Activated naive CD4-positive, alpha-beta T cell treated with anti-CD3 and anti-CD28 coated beads, Interleukin-2, amount 50 U/mL, for 24 hours (primary cell): ENCODE data around the gene TRAPPC10.
"Not testable (repeated sequence)": the region's sequence is repeated elsewhere in the genome, so short reads cannot be mapped to it uniquely, and the experiment has no call there.

Source experiments
- H3K27ac Mint-ChIP-seq: one replicate; pipeline ENCODE4 v1.8.0; 2021; ENCODE audit warnings: mild to moderate bottlenecking, mixed read lengths
- H3K27me3 Mint-ChIP-seq: one replicate; pipeline ENCODE4 v1.8.0; 2021; ENCODE audit warnings: mixed read lengths
- H3K36me3 Mint-ChIP-seq: one replicate; pipeline ENCODE4 v1.8.0; 2021; ENCODE audit warnings: mixed read lengths
- H3K4me1 Mint-ChIP-seq: one replicate; pipeline ENCODE4 v1.8.0; 2021; ENCODE audit warnings: mixed read lengths
- H3K4me3 Mint-ChIP-seq: one replicate; pipeline ENCODE4 v1.8.0; 2021; ENCODE audit warnings: mild to moderate bottlenecking, mixed read lengths
- H3K9me3 Mint-ChIP-seq: one replicate; pipeline ENCODE4 v1.8.0; 2021; ENCODE audit warnings: mixed read lengths

TRAPPC10 gene

DNA sequence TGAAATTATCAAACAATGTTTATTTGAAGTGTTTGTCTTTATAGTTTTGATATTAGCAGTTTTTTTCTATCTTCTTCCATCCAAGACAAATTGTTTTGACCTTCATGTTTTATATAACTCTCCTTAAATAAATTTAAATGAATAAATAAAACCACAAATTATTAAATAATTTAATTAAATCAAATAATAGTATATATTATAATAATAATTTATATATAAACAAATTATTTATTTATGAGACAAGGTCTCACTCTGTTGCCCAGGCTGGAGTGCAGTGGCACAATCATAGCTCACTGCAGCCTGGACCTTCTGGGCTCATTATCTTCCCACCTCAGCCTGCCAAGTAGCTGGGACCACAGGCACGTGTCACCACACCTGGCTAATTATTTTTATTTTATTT lies 82.7 kb downstream of the TRAPPC10 start:
- peaks cover 1% of the 10 kb centered on the region for H3K36me3 Mint-ChIP-seq
- H3K27me3 Mint-ChIP-seq, result no peaks in the 10 kb centered on the region
- H3K4me1 Mint-ChIP-seq, result peaks cover 9% of the 10 kb centered on the region
- H3K4me3 Mint-ChIP-seq, result no peak overlapping the region
- H3K9me3 Mint-ChIP-seq, result no peaks in the 10 kb centered on the region
- H3K27ac Mint-ChIP-seq, result no peak overlapping the region

DNA sequence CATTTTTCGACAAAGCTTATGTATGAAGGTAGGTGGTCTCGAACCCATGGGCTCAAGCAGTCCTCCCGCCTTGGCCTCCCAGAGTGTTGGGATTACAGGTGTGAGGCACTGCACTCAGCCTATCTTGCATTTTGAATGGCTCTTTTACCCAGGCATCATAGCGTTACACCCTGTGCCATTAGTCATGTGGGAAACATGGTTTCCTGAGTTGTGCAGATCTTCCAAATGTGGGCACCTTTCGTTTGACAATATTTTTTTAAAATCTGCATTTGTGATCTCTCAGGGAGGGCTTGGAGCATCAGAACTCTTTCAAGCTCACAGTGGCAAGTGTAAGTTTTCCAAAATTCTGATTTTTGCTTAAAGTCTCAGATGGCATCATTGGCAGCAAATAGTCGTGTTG lies 86.4 kb downstream of the TRAPPC10 start:
- H3K27me3 Mint-ChIP-seq, H3K4me1 Mint-ChIP-seq, H3K9me3 Mint-ChIP-seq, H3K27ac Mint-ChIP-seq, H3K36me3 Mint-ChIP-seq, H3K4me3 Mint-ChIP-seq: not testable (repeated sequence)

DNA sequence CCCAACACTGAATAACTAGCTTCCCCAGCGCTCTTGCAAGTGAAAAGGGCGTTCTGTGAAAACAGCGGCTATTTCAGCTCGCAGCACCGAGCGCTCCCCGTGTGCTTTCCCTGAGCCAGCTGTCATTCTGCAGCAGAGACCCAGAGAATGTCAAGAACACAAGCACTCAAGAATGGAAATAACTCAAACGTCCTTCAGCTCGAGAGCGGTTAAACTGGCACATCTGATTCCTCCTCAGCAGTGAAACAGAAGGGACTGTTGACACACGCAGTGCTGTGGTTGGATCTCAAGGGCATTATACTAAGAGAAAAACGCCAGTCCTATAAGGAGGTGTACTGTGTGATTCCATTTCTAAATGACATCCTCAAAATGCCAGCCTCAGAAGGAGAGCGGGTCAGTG lies 86.9 kb downstream of the TRAPPC10 start:
- H3K4me3 Mint-ChIP-seq, H3K9me3 Mint-ChIP-seq, H3K36me3 Mint-ChIP-seq, H3K27ac Mint-ChIP-seq, H3K27me3 Mint-ChIP-seq, H3K4me1 Mint-ChIP-seq: not testable (repeated sequence)

DNA sequence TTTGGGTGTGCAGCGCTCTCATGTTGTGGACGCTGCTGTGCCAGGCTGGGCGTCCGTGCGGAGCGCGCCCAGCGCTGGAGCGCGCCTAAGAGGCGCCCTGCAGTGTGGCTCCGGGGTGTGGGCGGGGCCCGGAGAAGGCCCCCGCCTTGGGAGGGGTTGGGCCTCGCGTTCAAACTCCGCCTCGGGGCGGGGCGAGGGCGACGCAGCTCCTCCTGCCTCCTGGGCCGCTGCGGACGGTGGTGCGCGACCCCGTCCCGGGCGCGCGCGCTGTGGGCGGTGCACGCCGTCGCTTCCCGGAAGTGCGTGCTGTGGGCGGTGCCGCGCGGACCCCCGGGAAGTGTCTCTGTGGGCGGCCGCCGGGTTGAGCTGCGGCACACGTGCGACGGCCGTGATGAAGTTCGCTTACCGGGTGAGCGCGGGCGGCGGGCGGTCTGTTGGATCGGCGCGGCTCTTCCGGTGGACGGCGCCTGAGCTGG lies 95.0 kb downstream of the TRAPPC10 start, which contains the start of gene PWP2:
Gene PWP2, plus strand, starts transcription at position 374 of the 476 bp plus-strand sequence. Its CDS starts 18 bp downstream, at position 392.
- not testable (repeated sequence) for H3K9me3 Mint-ChIP-seq, H3K27me3 Mint-ChIP-seq, H3K4me1 Mint-ChIP-seq, H3K27ac Mint-ChIP-seq, H3K36me3 Mint-ChIP-seq
- H3K4me3 Mint-ChIP-seq, result peak within 1 kb of the TSS; percentile 36

DNA sequence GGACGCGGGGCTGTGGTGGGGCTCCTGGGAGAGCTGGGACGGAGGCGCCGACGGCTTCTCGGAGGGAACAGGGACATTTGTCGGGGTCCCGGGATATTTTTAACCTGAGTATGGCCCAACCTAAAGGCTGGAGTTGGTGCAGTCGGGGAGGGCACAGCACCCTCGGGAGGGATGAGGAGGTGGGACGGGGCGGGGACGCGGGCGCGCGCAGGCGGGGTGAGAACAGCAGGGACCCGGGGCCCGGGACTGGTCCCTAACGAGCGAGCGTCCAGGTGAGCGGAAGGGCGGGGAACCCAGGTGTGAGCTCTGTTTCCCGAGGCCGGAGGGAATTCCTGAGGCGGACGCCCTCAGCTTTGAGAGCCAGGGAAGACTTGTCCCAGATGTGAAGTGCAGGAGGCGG lies 95.5 kb downstream of the TRAPPC10 start:
- not testable (repeated sequence) for H3K4me3 Mint-ChIP-seq

DNA sequence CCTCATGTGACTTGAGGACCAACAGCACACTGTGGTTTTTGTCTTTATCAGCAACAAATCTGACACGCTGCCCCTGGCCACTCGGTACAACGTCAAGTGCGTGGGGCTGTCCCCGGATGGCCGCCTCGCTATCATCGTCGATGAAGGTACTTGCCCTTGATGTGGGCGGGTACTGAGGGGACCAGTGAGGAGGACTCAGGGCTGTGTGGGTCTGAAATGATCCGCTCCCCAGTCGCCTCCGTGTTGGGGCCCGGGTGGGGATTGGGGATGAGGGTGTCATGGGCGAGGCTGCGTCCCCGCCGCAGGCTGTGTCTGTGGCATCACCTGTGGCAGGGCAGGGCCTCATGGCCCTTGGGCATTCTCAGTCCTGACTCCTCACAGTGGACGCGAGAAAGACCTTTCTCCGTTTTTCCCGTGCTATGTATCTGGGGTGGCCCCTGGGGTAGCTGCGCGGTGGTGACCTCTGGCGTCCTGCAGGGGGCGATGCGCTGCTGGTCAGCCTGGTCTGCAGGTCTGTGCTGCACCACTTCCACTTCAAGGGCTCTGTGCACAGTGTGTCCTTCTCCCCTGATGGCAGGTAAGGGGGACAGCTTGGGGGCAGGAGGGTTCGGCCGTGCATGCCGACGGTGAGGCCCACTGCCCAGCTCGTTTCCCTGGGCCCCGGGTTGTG lies 101.7 kb downstream of the TRAPPC10 start:
- not testable (repeated sequence) for H3K36me3 Mint-ChIP-seq, H3K27ac Mint-ChIP-seq, H3K27me3 Mint-ChIP-seq, H3K9me3 Mint-ChIP-seq, H3K4me1 Mint-ChIP-seq, H3K4me3 Mint-ChIP-seq

More for the DNA sequence above, 95.5 kb downstream of the TRAPPC10 start:
- not testable (repeated sequence) for H3K9me3 Mint-ChIP-seq, H3K27me3 Mint-ChIP-seq, H3K27ac Mint-ChIP-seq, H3K4me1 Mint-ChIP-seq, H3K36me3 Mint-ChIP-seq

DNA sequence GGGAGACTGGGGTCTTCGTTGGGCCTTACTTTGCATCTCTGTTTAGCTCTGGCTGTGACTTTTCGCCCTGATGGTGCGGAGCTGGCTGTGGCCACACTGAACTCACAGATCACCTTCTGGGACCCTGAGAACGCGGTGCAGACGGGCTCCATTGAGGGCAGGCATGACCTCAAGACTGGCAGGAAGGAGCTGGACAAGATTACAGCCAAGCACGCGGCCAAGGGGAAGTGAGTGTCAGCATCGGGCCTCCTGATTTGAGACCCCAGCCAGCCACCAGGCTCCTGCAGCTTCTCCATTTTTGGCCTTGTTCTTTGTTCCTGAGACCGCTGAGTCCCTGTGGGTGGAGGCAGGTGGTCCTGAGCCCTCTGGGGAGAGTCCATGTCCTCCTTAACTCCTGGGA lies 110.0 kb downstream of the TRAPPC10 start:
- H3K9me3 Mint-ChIP-seq, H3K27me3 Mint-ChIP-seq, H3K4me1 Mint-ChIP-seq, H3K36me3 Mint-ChIP-seq, H3K27ac Mint-ChIP-seq, H3K4me3 Mint-ChIP-seq: not testable (repeated sequence)

DNA sequence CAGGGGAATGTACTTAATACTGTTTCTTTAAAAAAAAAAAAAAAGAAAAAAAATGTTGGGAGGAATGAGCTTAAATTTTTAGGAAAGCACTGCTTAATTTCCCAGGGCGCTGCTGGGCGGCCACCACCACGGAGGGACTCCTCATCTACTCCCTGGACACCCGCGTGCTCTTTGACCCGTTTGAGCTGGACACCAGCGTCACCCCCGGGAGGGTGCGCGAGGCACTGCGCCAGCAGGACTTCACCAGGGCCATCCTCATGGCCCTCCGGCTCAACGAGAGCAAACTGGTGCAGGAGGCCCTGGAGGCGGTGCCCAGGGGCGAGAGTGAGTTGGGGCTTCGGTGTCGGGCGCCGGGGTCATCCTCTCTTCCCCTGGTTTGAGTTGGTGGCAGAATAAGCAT lies 115.7 kb downstream of the TRAPPC10 start:
- H3K27me3 Mint-ChIP-seq, H3K4me3 Mint-ChIP-seq, H3K9me3 Mint-ChIP-seq, H3K36me3 Mint-ChIP-seq, H3K27ac Mint-ChIP-seq, H3K4me1 Mint-ChIP-seq: not testable (repeated sequence)

DNA sequence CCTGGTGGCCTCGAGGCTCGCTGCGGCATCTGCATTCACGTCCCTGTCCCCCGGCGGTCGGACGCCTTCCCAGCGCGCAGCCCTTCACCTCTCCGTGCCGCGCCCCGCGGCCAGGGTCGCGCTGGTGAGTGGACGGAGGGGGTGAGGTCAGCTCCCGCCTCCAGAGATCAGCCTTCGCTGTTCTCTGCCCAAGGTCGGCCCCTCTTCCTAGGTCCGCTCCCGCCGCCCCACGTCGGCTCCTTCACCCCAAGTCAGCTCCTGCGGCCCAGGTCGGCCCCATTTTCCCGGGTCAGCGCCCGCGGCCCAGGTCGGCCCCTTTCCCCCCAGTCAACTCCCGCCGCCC lies 121.6 kb downstream of the TRAPPC10 start:
- H3K4me3 Mint-ChIP-seq, H3K36me3 Mint-ChIP-seq, H3K27ac Mint-ChIP-seq, H3K27me3 Mint-ChIP-seq, H3K4me1 Mint-ChIP-seq, H3K9me3 Mint-ChIP-seq: not testable (repeated sequence)

DNA sequence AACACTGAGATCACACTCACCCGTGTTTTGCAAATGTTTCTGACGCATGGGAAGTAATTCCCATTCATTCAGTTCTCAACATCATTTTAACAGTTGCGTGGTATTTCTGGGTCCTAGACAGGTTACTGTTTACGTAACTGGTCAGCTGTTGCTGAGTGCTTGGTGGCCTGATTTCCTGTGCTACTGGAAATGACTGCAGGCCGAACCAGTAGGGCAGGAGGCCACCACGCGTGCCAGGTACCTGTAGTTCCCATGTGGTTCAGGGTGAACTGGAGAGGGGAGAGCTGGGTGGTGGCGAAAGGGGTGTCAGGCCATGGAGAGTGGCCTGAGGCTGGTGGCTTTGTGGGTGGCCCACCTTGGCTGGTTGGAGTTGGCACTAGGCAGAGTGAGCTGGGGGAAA lies 122.6 kb downstream of the TRAPPC10 start:
- not testable (repeated sequence) for H3K27ac Mint-ChIP-seq, H3K9me3 Mint-ChIP-seq, H3K4me3 Mint-ChIP-seq, H3K4me1 Mint-ChIP-seq, H3K27me3 Mint-ChIP-seq, H3K36me3 Mint-ChIP-seq

DNA sequence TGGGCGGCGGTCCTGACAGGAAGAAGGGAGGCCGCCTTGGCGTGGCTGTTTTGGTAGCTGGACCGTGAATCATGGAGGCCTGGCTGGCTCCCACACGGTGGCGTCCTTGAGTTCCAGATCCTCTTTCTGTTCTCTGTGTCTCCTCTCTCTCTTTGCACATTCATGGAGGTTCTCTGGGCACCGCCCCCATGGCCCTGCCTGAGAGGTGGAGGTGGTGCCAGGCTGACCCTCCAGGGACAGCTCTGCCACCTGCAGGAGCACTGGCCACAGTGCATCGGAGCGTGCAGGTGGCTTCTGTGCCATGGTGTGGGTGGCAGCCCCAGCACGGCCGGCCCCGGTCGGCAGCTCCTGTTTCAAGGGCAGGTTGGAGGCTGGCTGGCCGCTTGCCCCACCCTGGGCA lies 125.9 kb downstream of the TRAPPC10 start:
- H3K4me3 Mint-ChIP-seq, H3K9me3 Mint-ChIP-seq: not testable (repeated sequence)

DNA sequence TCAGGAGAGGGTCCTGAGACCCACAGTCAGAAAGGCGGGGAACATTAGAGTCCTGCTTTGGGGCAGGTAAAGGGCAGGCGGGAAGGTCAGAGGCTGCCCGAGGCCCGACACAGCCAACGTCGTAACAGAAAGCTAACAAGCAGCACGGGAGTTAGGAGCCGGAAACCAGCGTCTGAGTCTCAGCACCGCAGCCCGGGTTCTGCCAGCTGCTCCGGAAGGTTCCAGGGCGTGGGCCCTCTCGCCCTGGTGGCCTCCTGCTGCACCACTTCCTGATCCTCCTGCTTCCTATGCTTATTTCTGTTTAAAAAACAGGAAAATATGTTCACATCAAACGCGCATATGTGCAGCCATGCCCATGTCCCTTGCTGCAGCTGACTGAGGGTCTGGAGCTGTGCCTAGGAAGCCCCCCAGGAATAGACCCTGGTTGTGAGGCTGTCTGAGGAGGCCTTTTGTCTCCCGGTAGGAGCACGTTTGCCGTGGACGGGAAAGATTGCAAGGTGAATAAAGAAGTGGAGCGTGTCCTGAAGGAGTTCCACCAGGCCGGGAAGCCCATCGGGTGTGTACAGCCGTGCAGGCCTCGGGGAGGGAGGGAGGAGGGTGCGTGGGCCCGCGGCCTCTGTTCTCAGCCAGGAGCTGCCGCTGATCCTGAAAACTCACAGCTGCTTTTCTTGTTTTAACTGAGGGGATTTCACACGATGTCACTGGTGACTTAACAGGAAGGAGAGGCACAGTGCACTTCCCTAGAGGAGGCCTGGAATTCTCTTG lies 127.9 kb downstream of the TRAPPC10 start:
- not testable (repeated sequence) for H3K27ac Mint-ChIP-seq

More for the DNA sequence above, 125.9 kb downstream of the TRAPPC10 start:
- H3K27ac Mint-ChIP-seq, H3K4me1 Mint-ChIP-seq, H3K27me3 Mint-ChIP-seq, H3K36me3 Mint-ChIP-seq: not testable (repeated sequence)

DNA sequence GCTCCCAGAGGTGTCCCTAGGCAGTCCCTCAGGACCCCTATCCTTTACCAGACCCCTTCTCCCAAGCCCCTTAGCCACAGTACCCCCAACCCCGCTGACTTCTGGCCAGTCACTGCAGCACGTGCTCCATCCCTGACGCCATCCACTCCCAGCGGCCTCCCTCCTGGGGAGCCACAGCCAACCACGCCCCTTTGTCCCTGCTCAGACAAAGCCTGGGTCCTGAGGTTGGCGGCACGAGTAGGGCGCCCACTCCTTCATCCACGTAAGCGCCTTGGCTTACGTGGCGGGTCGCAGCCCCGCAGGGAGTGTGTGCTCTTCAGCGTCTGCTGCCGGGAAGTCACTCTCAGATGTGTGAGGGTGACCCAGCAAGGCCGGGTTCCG lies 128.4 kb downstream of the TRAPPC10 start:
- not testable (repeated sequence) for H3K27ac Mint-ChIP-seq, H3K9me3 Mint-ChIP-seq, H3K4me1 Mint-ChIP-seq, H3K4me3 Mint-ChIP-seq, H3K36me3 Mint-ChIP-seq, H3K27me3 Mint-ChIP-seq

More for the DNA sequence above, 127.9 kb downstream of the TRAPPC10 start:
- H3K9me3 Mint-ChIP-seq, H3K4me1 Mint-ChIP-seq, H3K27me3 Mint-ChIP-seq, H3K4me3 Mint-ChIP-seq, H3K36me3 Mint-ChIP-seq: not testable (repeated sequence)

DNA sequence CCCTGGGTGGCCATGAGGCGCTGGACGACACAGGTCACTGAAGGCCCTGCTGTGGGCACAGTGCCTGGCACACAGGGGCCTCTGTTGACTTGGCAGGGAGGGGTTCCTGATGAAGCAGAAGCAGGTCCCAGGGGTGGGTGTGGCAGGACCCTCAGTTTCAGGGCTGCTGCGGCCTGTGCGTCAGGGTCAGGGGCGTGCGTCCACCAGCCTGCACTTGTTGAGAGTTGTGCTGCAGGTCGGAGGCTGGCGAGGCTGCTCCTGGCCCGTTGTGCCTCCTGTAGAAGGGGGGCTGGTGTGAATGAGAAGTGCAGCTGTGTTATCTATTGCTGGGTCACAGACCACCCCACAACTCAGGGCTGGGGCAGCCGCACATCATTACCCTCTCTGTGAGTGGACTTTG lies 130.4 kb downstream of the TRAPPC10 start:
- not testable (repeated sequence) for H3K27me3 Mint-ChIP-seq, H3K27ac Mint-ChIP-seq, H3K9me3 Mint-ChIP-seq, H3K36me3 Mint-ChIP-seq, H3K4me3 Mint-ChIP-seq, H3K4me1 Mint-ChIP-seq

DNA sequence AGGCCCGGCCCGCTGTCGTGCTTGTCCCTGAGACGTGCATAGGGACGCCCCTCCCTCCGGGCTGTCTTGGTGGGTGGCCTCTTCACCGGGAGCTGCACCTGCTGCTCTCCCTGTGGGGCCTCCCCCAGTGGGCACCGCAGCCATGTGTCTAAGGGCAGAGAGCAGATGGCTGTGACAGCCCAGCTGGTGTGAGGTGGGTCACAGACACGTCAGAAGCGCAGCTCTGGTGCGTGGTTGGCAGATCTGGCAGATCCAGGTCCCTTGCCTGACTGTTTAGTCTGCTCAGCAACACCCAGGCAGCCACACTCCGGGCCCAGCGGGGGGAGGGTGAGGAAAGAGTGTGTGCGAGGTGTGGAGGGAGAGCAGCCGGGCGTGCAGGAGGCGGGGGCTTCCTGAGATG lies 131.3 kb downstream of the TRAPPC10 start:
- not testable (repeated sequence) for H3K4me1 Mint-ChIP-seq, H3K9me3 Mint-ChIP-seq, H3K4me3 Mint-ChIP-seq, H3K27ac Mint-ChIP-seq, H3K36me3 Mint-ChIP-seq, H3K27me3 Mint-ChIP-seq

DNA sequence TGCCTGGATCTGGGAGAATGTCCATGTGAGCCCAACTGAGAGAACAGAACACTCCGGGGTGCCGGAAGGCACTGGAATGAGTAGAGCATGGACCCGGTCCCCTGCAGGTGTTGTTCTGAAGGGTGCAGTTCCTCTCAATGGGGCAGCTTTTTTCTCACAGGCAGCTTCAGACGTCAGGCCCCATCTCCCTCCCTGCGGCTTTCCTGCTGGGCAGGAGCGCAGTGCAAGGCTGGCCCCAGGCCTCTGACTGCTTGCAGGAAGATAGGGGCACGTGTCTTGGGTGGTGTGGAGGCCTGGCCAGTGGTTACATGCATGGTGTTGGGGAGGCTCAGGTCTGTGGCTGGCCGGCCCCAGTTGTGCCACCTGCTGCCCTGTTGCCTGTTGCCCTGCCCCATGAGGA lies 131.9 kb downstream of the TRAPPC10 start:
- not testable (repeated sequence) for H3K4me1 Mint-ChIP-seq, H3K4me3 Mint-ChIP-seq, H3K27ac Mint-ChIP-seq, H3K36me3 Mint-ChIP-seq, H3K9me3 Mint-ChIP-seq, H3K27me3 Mint-ChIP-seq
